Tibial nerve (tissue), 4 donors: ENCODE data around the gene ITGAD. TPM values are rescaled to one million over a fixed set of nuclear protein-coding genes. Genes with fewer than 3 reads are reported as not detected.
"Not testable (repeated sequence)": the region's sequence is repeated elsewhere in the genome, so short reads cannot be mapped to it uniquely, and the experiment has no call there.

Source experiments
- DNase-seq, 2 donors: peaks; one replicate each; pipeline ENCODE4 v3.0.0-alpha.2; 2019; ENCODE audit warnings: low spot score in 2 of 2
- H3K27ac ChIP-seq, 4 donors: fragments of 200-600 bp; sonication (generic) in 3 of 4; one replicate each; pipeline ENCODE4 v1.5.1; 2017 to 2019; ENCODE audit warnings: mild to moderate bottlenecking in 1 of 4
- H3K27me3 ChIP-seq, 2 donors: fragments of 200-600 bp; sonication (generic) in 1 of 2; one replicate each; pipeline versions ENCODE4 v1.5.1 to v1.6.0; 2017 to 2019
- H3K36me3 ChIP-seq, 3 donors: fragments of 200-600 bp; sonication (generic); one replicate each; pipeline ENCODE4 v1.5.1; 2018 to 2019
- H3K4me1 ChIP-seq, 4 donors: fragments of 200-600 bp; sonication (generic) in 3 of 4; one replicate each; pipeline ENCODE4 v1.5.1; 2017 to 2019
- H3K4me3 ChIP-seq, 4 donors: fragments of 200-600 bp; sonication (generic) in 3 of 4; one replicate each; pipeline ENCODE4 v1.5.1; 2017 to 2019; ENCODE audit warnings: mild to moderate bottlenecking in 1 of 4, moderate library complexity in 1 of 4
- H3K9me3 ChIP-seq, 4 donors: fragments of 200-600 bp; sonication (generic) in 3 of 4; one replicate each; pipeline ENCODE4 v1.5.1; 2017 to 2019
- CTCF ChIP-seq, 5 experiments: fragments of 200-600 bp in 3 of 5; fragments of 450-650 bp in 2 of 5; sonication (generic) in 3 of 5; IDR thresholded peaks; one replicate each; pipeline ENCODE4 v1.5.1; 2016 to 2019; ENCODE audit warnings: antibody characterized with exemption in 5 of 5, mild to moderate bottlenecking in 3 of 5, moderate library complexity in 2 of 5
- EP300 ChIP-seq, 2 donors: sonication (generic); formaldehyde crosslinking; IDR thresholded peaks; one replicate each; pipeline ENCODE4 v1.6.1; 2017; ENCODE audit warnings: antibody characterized with exemption in 2 of 2, mild to moderate bottlenecking in 1 of 2
- POLR2A ChIP-seq, 2 donors: fragments of 450-650 bp; IDR thresholded peaks; one replicate each; pipeline ENCODE4 v1.6.1; 2017; ENCODE audit warnings: antibody characterized with exemption in 2 of 2, mild to moderate bottlenecking in 2 of 2, moderate library complexity in 2 of 2
- WGBS, 2 donors: methylation state at CpG; one replicate each; pipeline ENCODE4 v1.1.5; 2018; 5-methylcytosine and 5-hydroxymethylcytosine counted together
- total RNA-seq, 4 donors: library from RNA; depleted of rRNA; stranded (reverse); fragments of >200 nt; gene quantifications; one replicate each; pipeline ENCODE4 v1.1.0, GENCODE V29; 2016

The ITGAD gene
- total RNA-seq, 4 donors from 2014 or later = under 0.01 to 0.22 TPM; not detected in 2

DNA sequence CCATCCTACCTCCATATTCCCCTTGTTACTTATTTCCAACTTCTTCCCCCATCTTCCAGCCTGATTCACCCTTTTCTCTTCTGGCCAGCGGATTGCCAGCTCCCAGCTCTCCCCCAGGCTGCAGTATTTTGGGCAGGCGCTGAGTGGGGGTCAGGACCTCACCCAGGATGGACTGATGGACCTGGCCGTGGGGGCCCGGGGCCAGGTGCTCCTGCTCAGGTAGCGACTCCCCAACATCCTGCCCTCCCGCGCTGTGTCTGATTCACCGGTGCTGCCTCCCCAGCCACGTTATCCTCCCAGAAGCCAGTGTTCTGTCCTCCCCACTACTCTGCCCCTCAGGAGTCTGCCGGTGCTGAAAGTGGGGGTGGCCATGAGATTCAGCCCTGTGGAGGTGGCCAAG is 19.6 kb downstream of the ITGAD start:
- Histone ChIP-seq H3K4me3 (no peak overlapping the region), H3K9me3 (peaks cover 0 to 4% (median 0%) of the 10 kb centered on the region in 4 donors), H3K4me1 (no peaks in the 10 kb centered on the region), H3K36me3 (no peaks in the 10 kb centered on the region), H3K27ac (no peak overlapping the region), H3K27me3 (no peaks in the 10 kb centered on the region)
- WGBS, 2 donors = 84 to 87% methylated on average over 10 of the region's 10 CpGs
- DNase-seq = no peak
- TF ChIP-seq POLR2A (IDR thresholded peaks at IDR 0.05) (no peak), CTCF (IDR thresholded peaks at IDR 0.05) (no peak), EP300 (IDR thresholded peaks at IDR 0.05) (no peak)

DNA sequence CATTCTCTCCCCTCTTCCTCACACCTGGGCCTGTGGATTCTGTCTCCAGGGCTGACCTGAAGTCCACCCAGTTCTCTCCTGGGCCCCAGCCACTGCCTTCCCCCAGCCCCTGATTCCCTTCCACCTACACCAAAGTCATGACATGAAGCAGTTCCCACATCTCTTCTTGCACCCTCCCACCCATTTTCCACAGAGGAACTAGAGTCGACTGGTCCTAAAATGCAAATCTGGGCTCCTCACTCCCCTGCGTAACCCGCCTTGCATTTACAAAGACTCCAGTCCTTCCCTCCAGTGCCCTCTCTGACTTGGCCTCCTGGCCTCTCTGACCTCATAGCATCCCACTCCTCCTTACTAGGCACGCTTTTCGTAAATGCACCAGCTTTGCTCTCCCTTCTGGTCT is 20.2 kb downstream of the ITGAD start:
- WGBS, 2 donors = 82 to 87% methylated on average over 5 of the region's 5 CpGs
- Histone ChIP-seq H3K27me3 (no peaks in the 10 kb centered on the region), H3K4me3 (no peak overlapping the region), H3K27ac (no peak overlapping the region), H3K9me3 (peaks cover 0 to 4% (median 0%) of the 10 kb centered on the region in 4 donors), H3K36me3 (no peaks in the 10 kb centered on the region), H3K4me1 (no peaks in the 10 kb centered on the region)
- TF ChIP-seq CTCF (IDR thresholded peaks at IDR 0.05) (no peak), EP300 (IDR thresholded peaks at IDR 0.05) (no peak), POLR2A (IDR thresholded peaks at IDR 0.05) (no peak)
- DNase-seq = no peak

DNA sequence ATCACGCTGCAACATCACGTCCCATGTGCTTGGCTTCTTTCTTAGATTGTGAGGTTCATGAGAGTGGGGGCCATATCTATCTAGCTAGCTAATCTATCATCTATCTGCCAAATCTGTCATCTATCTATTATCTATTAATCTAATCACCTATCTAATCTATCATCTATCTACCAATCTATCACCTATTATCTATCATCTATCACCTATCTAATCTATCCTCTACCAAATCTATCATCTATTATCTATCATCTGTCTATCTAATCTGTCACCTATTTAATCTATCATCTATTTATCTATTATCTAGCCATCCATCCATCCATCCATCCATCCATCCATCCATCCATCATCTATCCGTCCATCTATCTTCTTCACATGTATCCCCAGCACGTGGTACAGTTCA is 20.8 kb downstream of the ITGAD start:
- TF ChIP-seq EP300 (IDR thresholded peaks at IDR 0.05) = no peak
- TF ChIP-seq CTCF (IDR thresholded peaks at IDR 0.05) = no peak
- TF ChIP-seq POLR2A (IDR thresholded peaks at IDR 0.05) = no peak
- no peak overlapping the region for H3K27ac ChIP-seq
- peaks cover 0 to 4% (median 0%) of the 10 kb centered on the region in 4 donors for H3K9me3 ChIP-seq
- DNase-seq = no peak
- no peaks in the 10 kb centered on the region for H3K36me3 ChIP-seq
- H3K4me3 ChIP-seq = no peak overlapping the region
- H3K27me3 ChIP-seq = no peaks in the 10 kb centered on the region
- 78 to 86% methylated on average over 4 of the region's 4 CpGs for WGBS, 2 donors
- no peaks in the 10 kb centered on the region for H3K4me1 ChIP-seq

- DNase-seq = no peak
- Histone ChIP-seq H3K27ac (no peak overlapping the region), H3K36me3 (no peaks in the 10 kb centered on the region), H3K27me3 (no peaks in the 10 kb centered on the region), H3K4me1 (no peaks in the 10 kb centered on the region), H3K9me3 (peaks cover 0 to 4% (median 0%) of the 10 kb centered on the region in 4 donors), H3K4me3 (no peak overlapping the region)
- TF ChIP-seq POLR2A (IDR thresholded peaks at IDR 0.05) = no peak
- no peak for TF ChIP-seq EP300 (IDR thresholded peaks at IDR 0.05)
- TF ChIP-seq CTCF (IDR thresholded peaks at IDR 0.05) = no peak
- WGBS, 2 donors = 69 to 89% methylated on average over 4 of the region's 4 CpGs
Observed at GRCh38 chr16:31414706-31415105, 21.6 kb downstream of the ITGAD start.

- no peak for DNase-seq
- 79 to 81% methylated on average over 11 of the region's 11 CpGs for WGBS, 2 donors
- TF ChIP-seq EP300 (IDR thresholded peaks at IDR 0.05) (no peak), CTCF (IDR thresholded peaks at IDR 0.05) (no peak), POLR2A (IDR thresholded peaks at IDR 0.05) (no peak)
- no peaks in the 10 kb centered on the region for H3K27me3 ChIP-seq
- no peak overlapping the region for H3K4me3 ChIP-seq
- no peaks in the 10 kb centered on the region for H3K4me1 ChIP-seq
- H3K36me3 ChIP-seq = no peaks in the 10 kb centered on the region
- peaks cover 0 to 4% (median 0%) of the 10 kb centered on the region in 4 donors for H3K9me3 ChIP-seq
- H3K27ac ChIP-seq = no peak overlapping the region
Observed at GRCh38 chr16:31416371-31416770, 23.2 kb downstream of the ITGAD start.

- not testable (repeated sequence) for DNase-seq, H3K27ac ChIP-seq, H3K27me3 ChIP-seq, H3K4me3 ChIP-seq, H3K9me3 ChIP-seq, H3K36me3 ChIP-seq, H3K4me1 ChIP-seq
- WGBS, 2 donors = 88 to 93% methylated on average over 2 of the region's 2 CpGs
Observed at GRCh38 chr16:31417036-31417435, 23.9 kb downstream of the ITGAD start.
